ENCODE measurements around the gene NT5DC2.

Gene NT5DC2

DNA sequence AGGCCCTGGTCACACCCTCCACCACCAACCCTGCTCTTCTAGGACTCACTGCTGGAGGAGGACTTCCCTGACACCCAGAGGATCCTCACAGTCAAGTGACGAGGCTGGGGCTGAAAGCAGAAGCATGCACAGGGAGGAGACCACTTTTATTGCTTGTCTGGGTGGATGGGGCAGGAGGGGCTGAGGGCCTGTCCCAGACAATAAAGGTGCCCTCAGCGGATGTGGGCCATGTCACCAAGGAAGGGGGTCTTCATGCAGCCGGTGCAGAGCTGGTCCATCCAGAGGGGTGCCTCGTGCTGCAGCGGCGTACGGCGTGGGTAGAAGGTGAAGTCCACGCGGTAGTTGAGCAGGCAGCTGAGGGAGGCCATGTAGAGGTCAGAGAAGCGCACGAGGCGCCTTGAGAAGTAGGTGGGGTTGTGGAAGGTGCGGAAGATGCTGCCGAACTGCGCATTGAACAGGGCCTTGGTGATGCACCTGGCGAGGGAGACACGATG lies 9.4 kb downstream of the NT5DC2 start:
- no peak for DNase-seq

DNA sequence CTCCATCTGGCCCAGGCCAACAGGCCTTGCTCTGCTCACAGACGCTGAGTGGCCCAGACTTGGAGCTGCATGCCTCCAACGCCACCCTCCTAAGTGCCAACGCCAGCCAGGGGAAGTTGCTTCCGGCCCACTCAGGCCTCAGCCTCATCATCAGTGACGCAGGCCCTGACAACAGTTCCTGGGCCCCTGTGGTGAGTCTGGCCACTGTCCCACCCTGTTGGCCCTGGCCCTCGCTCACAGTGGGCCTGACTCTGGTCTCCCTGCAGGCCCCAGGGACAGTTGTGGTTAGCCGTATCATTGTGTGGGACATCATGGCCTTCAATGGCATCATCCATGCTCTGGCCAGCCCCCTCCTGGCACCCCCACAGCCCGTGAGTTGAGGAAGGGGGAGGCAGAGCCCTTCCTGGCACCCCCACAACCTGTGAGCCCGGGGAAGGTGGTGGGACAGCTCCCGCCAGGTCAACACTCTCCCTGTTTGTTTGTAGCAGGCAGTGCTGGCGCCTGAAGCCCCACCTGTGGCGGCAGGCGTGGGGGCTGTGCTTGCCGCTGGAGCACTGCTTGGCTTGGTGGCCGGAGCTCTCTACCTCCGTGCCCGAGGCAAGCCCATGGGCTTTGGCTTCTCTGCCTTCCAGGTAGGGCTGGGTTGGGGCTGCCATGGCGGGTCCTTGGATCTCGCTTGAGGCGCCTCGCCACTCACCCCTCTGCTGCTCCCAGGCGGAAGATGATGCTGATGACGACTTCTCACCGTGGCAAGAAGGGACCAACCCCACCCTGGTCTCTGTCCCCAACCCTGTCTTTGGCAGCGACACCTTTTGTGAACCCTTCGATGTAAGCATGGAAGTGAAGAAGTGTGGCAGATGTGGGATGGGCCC lies 10.0 kb downstream of the NT5DC2 start:
- no peak for DNase-seq

DNA sequence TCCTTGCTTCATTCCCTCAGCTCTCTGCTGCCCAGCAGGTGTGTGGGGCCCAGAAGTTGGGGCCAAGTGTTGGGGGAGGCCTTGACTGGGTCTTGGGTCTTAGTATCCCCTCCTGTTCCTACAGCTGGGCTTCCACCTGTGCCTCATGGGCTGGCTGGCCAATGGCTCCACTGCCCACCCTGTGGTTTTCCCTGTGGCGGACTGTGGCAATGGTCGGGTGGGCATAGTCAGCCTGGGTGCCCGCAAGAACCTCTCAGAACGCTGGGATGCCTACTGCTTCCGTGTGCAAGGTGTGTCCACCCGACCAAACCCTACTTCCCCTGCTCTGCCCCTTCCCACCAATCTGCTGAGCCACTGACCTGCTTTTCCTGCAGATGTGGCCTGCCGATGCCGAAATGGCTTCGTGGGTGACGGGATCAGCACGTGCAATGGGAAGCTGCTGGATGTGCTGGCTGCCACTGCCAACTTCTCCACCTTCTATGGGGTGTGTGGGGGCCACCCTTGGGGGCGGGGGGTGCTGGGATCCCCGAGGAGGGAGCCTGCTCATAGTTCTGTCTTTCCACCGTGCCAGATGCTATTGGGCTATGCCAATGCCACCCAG lies 10.9 kb downstream of the NT5DC2 start:
- DNase-seq = no peak

DNA sequence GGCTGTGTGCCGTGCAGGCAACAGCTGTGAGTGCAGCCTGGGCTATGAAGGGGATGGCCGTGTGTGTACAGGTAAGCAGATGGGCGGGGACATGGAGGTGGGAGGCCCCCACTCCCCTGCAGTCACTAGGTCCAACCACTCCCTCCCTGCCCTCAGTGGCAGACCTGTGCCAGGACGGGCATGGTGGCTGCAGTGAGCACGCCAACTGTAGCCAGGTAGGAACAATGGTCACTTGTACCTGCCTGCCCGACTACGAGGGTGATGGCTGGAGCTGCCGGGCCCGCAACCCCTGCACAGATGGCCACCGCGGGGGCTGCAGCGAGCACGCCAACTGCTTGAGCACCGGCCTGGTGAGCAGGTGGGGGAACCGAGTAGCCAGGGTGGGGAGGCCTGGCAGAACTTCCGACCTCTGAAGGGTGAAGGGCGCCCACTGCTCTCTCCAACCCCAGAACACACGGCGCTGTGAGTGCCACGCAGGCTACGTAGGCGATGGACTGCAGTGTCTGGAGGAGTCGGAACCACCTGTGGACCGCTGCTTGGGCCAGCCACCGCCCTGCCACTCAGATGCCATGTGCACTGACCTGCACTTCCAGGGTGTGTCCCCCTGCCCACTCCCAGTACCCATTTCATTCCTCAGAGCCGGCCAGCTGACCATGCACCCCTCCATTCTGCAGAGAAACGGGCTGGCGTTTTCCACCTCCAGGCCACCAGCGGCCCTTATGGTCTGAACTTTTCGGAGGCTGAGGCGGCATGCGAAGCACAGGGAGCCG lies 11.6 kb downstream of the NT5DC2 start:
- no peak for DNase-seq

DNA sequence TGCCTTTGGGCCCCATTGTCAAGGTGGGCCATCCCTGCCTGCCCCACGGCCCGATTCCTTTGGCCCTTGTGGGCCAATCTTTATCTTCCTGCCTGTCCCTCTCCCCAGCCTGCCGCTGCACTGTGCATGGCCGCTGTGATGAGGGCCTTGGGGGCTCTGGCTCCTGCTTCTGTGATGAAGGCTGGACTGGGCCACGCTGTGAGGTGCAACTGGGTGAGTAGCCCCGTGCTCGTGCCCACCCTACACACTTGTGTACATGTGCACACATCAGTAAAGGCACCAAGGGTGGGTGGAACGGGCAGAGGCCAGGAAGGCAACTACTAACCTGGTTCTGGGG lies 12.2 kb downstream of the NT5DC2 start:
- no peak for DNase-seq

DNA sequence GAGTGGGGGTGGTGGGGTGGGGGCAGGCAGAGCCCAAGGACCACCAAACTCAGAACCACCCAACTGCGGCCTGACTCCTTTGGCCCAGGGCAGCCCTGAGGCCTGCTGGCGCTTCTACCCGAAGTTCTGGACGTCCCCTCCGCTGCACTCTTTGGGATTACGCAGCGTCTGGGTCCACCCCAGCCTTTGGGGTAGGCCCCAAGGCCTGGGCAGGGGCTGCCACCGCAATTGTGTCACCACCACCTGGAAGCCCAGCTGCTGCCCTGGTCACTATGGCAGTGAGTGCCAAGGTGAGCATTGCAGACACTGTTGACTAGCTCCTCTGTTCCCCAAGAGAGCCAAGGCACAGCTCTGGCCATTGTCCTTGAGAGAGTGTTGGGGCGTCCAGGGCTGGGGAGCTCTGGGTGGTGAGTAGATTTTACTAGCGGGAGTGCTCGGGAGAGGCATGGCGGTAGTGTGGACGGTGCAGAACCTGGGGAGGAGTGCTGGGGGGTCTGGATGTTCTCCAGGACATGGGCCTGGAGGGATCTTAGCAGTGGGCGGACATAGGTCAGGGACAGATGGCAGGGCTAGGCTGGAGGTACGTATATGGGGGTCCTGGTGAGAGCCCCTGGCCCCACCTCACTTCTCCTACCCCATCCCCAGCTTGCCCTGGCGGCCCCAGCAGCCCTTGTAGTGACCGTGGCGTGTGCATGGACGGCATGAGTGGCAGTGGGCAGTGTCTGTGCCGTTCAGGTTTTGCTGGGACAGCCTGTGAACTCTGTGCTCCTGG lies 12.8 kb downstream of the NT5DC2 start:
- DNase-seq = no peak

DNA sequence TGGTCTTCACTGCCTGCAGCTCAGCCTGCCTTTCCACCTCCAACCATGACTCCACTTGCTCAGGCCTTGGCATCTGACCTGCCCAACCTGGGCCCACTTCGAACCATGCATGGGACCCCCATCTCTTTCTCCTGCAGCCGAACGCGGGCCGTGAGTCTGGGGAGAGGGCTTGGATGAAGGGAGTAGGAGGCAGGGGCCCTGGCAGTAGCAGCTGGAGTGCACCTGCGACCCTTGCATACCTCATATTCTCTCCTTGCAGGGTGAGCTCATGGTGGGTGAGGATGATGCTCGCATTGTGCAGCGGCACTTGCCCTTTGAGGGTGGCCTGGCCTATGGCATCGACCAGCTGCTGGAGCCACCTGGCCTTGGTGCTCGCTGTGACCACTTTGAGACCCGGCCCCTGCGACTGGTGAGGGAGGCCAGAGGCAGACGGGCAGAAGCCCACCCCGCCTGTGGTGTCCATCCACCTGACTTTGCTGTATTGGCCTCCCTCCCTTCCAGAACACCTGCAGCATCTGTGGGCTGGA lies 13.5 kb downstream of the NT5DC2 start:
- DNase-seq = no peak

DNA sequence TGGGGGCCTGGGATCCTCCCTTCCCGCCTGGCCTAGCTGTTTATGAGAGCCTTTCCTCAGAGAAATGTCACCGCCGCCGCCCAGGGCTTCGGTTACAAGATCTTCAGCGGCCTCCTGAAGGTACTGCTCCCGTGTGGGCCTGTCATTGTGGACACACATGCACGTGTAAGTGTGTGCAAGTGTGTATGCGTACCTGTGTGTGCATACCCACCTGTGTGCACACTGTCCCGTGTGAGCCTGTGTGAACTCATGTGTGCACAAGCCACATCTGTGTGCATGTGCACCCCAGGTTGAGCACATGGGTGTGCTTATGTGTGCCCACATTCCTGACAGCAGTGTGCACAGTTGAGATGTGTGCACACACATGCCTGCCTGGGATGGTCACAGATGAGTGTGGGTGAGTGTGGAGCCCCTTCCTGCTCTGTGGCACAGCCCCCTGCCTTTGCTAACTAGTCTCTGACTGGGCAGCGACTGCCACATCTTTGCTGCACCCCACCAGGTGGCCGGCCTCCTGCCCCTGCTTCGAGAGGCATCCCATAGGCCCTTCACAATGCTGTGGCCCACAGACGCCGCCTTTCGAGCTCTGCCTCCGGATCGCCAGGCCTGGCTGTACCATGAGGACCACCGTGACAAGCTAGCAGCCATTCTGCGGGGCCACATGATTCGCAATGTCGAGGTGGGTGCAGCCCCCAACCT lies 14.1 kb downstream of the NT5DC2 start:
- DNase-seq = no peak

DNA sequence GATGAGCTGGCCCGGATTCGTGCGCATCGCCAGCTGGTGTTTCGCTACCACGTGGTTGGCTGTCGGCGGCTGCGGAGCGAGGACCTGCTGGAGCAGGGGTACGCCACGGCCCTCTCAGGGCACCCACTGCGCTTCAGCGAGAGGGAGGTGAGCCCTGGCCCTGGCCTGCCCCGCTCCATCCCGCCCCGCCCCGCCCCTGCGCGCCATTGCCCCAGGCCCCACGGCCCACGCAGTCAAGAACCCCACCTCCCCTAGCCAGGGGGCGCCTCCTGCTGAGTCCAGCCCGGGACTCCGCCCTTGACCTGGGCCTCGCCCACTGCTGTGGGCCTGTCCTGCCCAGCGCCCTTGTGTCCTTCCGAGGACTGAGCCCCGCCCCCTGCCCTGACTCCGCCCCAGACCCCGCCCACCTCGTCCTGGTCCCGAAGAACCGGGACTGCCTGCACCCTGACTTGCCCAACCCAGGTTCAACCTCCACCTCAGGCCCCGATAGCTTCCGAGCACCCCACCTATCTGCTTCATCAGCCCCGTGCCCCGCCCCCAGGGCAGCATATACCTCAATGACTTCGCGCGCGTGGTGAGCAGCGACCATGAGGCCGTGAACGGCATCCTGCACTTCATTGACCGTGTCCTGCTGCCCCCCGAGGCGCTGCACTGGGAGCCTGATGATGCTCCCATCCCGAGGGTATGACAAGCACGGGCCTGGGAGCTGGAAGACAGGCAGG lies 14.8 kb downstream of the NT5DC2 start:
- no peak for DNase-seq

DNA sequence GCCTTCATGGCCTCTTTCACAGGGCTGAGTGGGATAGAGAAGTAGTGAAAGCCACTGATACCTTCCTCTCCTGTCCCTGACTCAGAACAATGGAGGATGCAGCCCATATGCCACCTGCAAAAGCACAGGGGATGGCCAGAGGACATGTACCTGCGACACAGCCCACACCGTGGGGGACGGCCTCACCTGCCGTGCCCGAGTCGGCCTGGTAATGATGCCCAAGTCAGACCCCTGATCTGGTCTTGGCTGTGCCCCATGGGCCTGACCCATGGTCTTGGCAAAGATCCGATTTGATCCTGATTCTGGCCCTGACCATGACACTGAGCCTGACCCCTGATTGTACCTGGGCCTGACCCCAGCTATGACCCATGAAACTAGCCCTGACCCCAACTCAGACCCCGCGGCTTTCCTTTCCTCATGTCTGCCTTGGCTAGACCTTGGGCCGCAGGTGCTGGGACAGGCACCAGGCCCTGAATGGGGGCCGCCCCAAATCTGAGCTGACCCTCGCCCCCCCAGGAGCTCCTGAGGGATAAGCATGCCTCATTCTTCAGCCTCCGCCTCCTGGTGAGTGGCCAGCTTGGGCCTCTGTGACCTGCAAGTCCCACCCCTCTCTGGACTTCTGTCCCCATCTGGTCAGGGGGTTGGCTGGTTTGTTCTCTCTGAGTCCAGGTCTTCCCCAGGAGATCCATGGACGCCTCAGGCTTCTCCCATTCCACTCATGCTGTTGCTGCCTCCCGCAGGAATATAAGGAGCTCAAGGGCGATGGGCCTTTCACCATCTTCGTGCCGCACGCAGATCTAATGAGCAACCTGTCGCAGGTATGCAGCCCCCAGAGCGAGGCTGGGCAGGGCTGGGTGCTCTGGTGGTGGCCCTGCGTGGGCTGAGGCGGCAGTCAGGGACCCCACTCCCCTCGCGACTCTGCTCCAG lies 15.6 kb downstream of the NT5DC2 start:
- no peak for DNase-seq

DNA sequence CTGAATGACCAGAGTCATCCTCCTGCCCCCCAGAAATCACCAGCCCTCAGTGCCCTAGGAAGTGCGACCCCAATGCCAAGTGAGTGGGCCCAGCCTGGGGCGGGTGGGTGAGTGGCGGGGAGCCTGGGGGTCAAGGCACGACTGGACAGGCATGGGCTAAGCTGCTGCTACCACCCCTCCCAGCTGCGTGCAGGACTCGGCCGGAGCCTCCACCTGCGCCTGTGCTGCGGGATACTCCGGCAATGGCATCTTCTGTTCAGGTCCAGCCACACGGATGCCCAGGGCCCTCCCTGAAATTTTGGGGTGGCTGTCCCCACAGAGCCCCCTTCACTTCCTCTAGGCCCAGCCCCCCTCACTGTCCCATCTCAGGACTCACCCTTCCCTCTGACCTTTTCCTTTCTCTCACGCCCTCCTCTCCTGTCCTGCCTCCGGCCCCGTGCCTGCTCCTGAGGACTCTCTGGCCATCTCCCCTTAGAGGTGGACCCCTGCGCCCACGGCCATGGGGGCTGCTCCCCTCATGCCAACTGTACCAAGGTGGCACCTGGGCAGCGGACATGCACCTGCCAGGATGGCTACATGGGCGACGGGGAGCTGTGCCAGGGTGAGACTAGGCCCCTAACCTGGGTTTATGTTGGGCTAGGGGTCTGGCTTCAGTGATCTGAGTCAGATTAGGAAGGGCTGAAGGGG lies 17.0 kb downstream of the NT5DC2 start:
- DNase-seq = no peak

DNA sequence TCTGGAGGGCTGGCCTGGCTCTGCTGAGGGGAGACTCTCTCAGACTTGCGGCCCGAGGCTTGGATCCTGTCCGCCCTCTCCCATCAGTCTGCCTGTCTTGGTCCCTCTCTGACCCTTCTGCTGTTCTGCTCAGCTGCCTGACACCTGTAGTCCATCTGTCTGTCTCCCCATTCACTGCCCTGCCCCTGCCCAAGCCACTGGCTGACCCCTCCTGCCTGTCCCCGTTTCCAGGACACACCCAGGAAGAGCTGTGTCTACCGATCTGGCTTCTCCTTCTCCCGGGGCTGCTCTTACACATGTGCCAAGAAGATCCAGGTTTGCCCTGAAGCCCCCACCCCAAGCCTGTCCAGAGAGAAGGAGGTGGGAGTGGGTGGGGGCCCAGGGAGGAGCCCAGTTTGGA lies 18.5 kb downstream of the NT5DC2 start:
- DNase-seq = no peak

DNA sequence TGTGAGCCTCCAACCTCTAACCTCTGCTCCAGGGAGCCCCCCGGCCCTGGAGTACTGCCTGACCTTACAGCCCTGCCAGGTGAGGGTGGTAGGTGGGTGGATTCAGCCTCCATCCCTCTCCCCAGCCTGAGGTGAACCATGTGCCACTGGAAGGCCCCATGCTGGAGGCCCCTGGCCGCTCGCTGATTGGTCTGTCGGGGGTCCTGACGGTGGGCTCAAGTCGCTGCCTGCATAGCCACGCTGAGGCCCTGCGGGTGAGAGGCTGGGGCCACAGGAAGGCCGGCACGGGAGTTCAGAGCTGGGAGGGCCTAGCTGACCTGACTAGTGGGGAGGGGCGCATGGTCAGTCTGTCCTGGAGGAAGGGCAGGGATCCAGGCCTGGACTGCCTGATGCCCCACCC lies 19.1 kb downstream of the NT5DC2 start:
- DNase-seq = no peak

DNA sequence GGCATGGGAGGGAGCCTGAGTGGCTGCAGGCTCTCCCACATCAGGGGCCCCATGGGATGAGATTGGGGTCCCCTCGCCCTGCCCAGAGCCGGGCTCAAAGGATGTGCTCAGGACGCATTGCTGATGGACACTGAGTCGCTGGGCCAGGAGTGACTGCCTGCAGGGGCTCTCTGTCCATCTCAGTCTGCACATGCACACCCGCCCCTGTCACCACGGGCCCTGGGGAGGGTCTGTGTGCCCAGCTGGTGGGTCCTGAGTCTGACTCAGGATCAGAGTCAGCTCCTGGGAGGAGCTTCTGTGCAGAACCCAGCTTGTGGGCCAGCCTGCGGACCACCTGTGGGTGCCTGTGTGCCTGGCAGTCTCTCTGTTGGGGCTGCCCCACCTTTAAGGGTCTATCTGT lies 20.4 kb downstream of the NT5DC2 start:
- DNase-seq = no peak

DNA sequence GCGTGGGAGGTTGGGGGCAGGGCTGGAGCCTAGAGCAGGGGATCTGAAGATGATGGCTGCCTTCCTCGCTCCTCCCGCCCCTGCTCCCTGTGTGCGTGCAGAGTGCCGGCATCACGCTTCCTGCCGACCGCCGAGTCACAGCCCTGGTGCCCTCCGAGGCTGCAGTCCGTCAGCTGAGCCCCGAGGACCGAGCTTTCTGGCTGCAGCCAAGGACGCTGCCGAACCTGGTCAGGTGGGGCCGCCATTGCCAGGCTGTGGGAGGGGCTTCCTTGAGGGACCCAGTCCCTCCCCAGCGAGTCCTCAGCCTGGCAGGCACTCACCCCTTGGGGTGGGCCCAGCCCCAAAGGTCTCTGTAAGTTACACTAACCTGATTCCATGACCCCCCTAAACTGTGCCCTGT lies 20.9 kb downstream of the NT5DC2 start:
- no peak for DNase-seq

DNA sequence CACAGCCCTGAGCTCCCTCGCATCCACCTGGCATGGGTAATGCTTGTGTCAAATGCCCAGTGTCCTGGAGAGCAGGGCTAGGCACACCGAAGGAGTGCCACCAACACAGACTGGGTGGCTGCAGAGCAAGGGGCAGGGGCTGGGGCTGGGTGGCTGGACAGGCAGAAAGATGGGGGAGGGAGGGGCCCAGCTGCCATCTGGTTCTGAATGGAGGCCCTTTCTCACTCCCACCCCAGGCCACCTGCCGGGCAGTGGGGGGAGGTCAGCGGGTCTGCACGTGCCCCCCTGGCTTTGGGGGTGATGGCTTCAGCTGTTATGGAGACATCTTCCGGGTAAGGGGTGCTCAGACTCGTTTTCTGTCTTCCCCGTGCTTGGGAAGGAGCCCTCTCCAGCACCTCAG lies 21.6 kb downstream of the NT5DC2 start:
- no peak for DNase-seq

DNA sequence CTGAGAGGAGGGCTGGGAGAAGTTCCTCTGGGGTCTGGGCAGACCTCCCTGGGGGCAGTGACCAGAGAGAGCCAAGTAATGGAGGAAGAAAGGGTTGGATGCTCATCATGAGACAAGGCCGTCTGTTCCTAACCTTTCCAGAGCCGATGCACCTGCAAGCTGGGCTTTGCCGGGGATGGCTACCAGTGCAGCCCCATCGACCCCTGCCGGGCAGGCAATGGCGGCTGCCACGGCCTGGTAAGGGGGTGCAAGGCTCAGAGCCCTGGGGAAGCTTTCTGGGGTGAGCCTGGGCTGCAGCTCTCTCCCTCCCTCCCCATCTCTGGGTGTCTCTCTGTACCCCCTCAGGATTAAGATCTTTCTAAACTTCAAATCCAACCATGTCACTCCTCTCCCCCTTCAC lies 22.1 kb downstream of the NT5DC2 start:
- no peak for DNase-seq

DNA sequence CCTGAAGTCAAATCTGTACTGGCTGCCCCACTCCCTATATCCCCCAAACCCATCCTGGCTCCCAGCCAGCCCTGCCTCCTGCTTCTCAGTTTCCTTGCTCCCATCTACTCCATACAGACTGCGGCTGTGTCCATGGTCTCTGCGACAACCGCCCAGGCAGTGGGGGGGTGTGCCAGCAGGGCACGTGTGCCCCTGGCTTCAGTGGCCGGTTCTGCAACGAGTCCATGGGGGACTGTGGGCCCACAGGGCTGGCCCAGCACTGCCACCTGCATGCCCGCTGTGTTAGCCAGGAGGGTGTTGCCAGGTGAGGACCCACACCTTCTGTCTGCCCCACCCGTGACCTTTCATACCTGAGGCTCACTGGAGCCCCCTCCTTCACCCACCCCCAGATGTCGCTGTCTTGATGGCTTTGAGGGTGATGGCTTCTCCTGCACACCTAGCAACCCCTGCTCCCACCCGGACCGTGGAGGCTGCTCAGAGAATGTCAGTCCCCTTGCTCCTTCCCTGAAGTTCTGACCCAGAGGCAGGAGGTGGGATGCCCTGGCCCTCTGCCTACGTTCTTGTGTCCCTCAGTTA lies 23.8 kb downstream of the NT5DC2 start:
- no peak for DNase-seq

DNA sequence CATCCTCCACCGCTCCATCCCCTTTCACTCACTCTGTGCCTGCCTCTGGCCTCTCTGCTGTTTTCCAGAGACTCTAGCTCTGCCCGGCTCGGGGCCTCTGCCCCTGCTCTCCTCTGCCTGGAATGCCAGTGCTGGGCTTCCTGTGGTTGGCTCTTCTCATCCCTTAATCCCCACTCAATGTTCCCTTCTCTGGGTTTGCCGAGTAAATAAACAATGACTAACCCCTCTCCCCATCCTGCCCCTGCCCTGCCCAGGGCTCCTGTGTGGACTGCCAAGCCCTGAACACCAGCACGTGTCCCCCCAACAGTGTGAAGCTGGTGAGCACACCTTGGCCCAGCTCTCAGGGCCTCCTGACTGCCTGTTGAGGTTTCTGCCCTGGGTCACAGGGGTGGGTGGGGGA lies 26.3 kb downstream of the NT5DC2 start:
- no peak for DNase-seq

All from stimulated activated CD4-positive, alpha-beta T cell treated with anti-CD3 and anti-CD28 coated beads, Interleukin-12 subunit alpha, Interleukin-12 subunit beta, amount 100 ng/mL, for 4 hours (primary cell).